Glutamatergic neuron (in vitro differentiated cells): ENCODE measurements around the gene MSX2. TPM values are rescaled to one million over a fixed set of nuclear protein-coding genes. Genes with fewer than 3 reads are reported as not detected.

Experiments
- DNase-seq: peaks from one replicate; pipeline ENCODE4 v3.0.0; 2022
- H3K27ac Mint-ChIP-seq: one replicate; pipeline ENCODE4 v1.8.0; 2020; ENCODE audit warnings: mild to moderate bottlenecking, mixed read lengths, inconsistent platforms; ENCODE audit not compliant: unreplicated experiment
- H3K27me3 Mint-ChIP-seq: one replicate; pipeline ENCODE4 v1.8.0; 2020; ENCODE audit warnings: mild to moderate bottlenecking, moderate library complexity, mixed read lengths, inconsistent platforms; ENCODE audit not compliant: unreplicated experiment
- H3K36me3 Mint-ChIP-seq: one replicate; pipeline ENCODE4 v1.8.0; 2020; ENCODE audit warnings: mild to moderate bottlenecking, mixed read lengths, inconsistent platforms; ENCODE audit not compliant: unreplicated experiment
- H3K4me1 Mint-ChIP-seq: one replicate; pipeline ENCODE4 v1.8.0; 2020; ENCODE audit warnings: mild to moderate bottlenecking, low read depth, mixed read lengths, inconsistent platforms; ENCODE audit not compliant: unreplicated experiment
- H3K4me3 Mint-ChIP-seq: one replicate; pipeline ENCODE4 v1.8.0; 2020; ENCODE audit warnings: mild to moderate bottlenecking, mixed read lengths, inconsistent platforms; ENCODE audit not compliant: unreplicated experiment
- H3K9me3 Mint-ChIP-seq: one replicate; pipeline ENCODE4 v1.8.0; 2020; ENCODE audit warnings: mild to moderate bottlenecking, moderate library complexity, mixed read lengths, inconsistent platforms; ENCODE audit not compliant: unreplicated experiment
- CTCF ChIP-seq: fragments of 200-600 bp; sonication (generic); IDR thresholded peaks from one replicate; pipeline ENCODE4 v1.5.0; 2021; ENCODE audit not compliant: partially characterized antibody, unreplicated experiment
- total RNA-seq: library from RNA; stranded (reverse); fragmentation: NEBNext Ultra II Directional; extraction: Animal tissue kit (Norgen Biotek cat#: 25700); gene quantifications from one replicate; pipeline ENCODE4 v1.2.1, GENCODE V29; 2021; ENCODE audit not compliant: unreplicated experiment

Gene MSX2
- total RNA-seq, 1 donor from 2014 or later = not detected

GRCh38 chr5:174687503-174687902 lies 36.9 kb upstream of the MSX2 start:
- Mint-ChIP-seq H3K27me3 (peaks cover 5% of the 10 kb centered on the region), H3K4me3 (no peak overlapping the region)

DNA sequence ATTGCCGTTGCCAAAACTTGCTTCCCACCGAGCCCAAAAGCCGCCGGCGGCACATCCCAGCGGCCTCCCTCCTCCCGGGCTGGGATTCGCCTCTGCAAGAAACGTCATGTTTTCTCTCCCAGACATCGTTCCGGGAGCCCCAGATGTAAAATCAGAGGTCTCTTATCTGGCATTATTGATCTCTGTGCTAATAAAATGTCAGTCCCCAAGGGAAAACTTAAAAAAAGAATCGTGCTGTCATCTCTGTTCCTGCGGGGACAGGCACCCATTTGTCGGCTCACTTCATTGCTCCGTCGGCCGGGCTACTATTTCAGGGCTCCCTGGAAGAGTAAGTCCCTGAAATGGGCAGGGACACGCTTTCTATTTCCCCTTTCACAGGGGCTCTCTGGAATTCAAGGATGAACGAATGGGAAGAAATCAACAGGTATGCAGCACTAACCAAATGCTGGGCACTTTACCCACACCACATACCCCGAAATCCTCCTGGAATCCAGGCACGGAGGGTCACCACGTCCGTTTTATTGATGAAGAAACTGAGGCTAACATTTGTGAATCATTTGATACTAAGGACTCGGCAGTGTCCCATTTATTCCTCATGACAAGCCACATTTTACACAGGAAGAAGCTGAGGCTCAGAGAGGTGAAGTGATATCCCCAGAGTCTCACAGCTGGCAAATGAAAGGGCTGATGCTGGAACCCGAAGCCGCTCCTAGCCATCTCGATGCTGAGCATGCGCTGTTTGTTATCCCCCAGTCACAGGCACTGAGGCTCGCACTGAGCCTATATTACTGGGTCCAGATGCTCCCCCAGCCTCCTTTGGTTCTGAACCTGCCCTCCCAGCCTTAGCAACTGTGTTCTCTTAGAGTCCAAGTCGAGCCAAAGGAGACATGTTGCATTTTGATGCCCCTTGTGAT lies 35.7 kb upstream of the MSX2 start:
- H3K4me3 Mint-ChIP-seq = peak overlapping the region; percentile 36
- peaks cover 8% of the 10 kb centered on the region for H3K27me3 Mint-ChIP-seq
- no peak overlapping the region for H3K27ac Mint-ChIP-seq
- H3K4me1 Mint-ChIP-seq = peaks cover 6% of the 10 kb centered on the region
- peaks cover 1% of the 10 kb centered on the region for H3K9me3 Mint-ChIP-seq
- peak; percentile 30 for DNase-seq
- H3K36me3 Mint-ChIP-seq = no peaks in the 10 kb centered on the region
- no peak for TF ChIP-seq CTCF

More at GRCh38 chr5:174687503-174687902, 36.9 kb upstream of the MSX2 start:
- TF ChIP-seq CTCF = no peak
- Mint-ChIP-seq H3K4me1 (peaks cover 4% of the 10 kb centered on the region), H3K36me3 (no peaks in the 10 kb centered on the region), H3K9me3 (peaks cover 1% of the 10 kb centered on the region), H3K27ac (no peak overlapping the region)
- DNase-seq = no peak

DNA sequence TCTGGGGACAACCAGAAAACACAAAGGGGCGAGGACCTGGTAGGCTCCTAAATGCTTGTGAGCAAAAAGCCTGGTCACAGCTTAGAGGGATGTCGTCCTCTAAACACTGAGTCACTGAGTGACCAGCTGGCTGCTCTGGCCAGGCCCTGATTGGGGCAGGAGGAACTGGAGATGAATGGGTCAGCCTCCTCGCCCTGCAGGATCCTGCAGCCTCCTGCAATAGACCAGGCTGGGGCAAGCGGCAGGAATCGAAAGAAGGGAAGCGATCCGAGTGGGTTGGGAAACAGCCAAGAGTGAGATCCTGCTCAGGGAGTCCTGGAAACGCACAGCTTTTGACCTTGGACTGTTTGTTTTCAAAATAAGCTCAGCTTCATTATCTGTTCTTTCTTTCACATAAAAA lies 34.1 kb upstream of the MSX2 start:
- H3K4me3 Mint-ChIP-seq = no peak overlapping the region
- no peak for TF ChIP-seq CTCF
- peaks cover 1% of the 10 kb centered on the region for H3K9me3 Mint-ChIP-seq
- H3K4me1 Mint-ChIP-seq = peaks cover 6% of the 10 kb centered on the region
- no peaks in the 10 kb centered on the region for H3K36me3 Mint-ChIP-seq
- H3K27me3 Mint-ChIP-seq = peaks cover 10% of the 10 kb centered on the region
- H3K27ac Mint-ChIP-seq = no peak overlapping the region
- DNase-seq = no peak

- Mint-ChIP-seq H3K4me1 (peaks cover 6% of the 10 kb centered on the region), H3K9me3 (peaks cover 1% of the 10 kb centered on the region), H3K27ac (no peak overlapping the region), H3K36me3 (no peaks in the 10 kb centered on the region), H3K27me3 (peaks cover 10% of the 10 kb centered on the region), H3K4me3 (peak overlapping the region; percentile 18)
- TF ChIP-seq CTCF = no peak
- no peak for DNase-seq
Measured at GRCh38 chr5:174692381-174692780, 32.0 kb upstream of the MSX2 start.

DNA sequence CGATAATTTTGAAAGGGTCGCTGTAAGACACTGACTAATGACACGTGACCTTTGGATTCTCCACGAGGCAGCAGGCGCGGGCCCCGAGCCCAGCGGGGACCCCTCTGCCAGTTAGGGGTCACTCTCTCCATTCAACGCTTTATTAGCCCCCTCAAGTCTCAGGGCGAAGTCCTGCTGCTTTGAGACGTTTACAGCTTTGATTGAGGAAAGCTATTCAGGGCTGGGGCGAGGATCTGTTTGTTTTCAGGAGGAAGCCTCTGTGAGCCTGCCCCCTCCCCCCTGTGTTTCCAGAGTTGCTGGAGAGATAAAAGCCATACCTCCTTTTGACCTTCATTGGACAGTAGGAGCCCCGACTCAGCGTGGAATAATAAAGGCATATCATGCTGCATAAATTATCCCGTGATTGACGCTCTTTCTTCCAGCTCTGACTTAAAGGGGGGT lies 31.4 kb upstream of the MSX2 start:
- peaks cover 10% of the 10 kb centered on the region for H3K27me3 Mint-ChIP-seq
- peaks cover 1% of the 10 kb centered on the region for H3K9me3 Mint-ChIP-seq
- H3K4me1 Mint-ChIP-seq = peaks cover 6% of the 10 kb centered on the region
- TF ChIP-seq CTCF = no peak
- no peaks in the 10 kb centered on the region for H3K36me3 Mint-ChIP-seq
- peak; percentile 34 for DNase-seq
- H3K4me3 Mint-ChIP-seq = peak overlapping the region; percentile 48
- H3K27ac Mint-ChIP-seq = no peak overlapping the region
